ENCODE measurements around the gene CDC42EP1.
A peak's percentile ranks its signal among the peaks of the same experiment; 100 is the strongest.

The CDC42EP1 gene

GRCh38 chr22:37610480-37611129 is 50.3 kb downstream of the CDC42EP1 start:
- peak; percentile 2 for DNase-seq (ENCODE audit: low spot score)

- peak; percentile 0 for DNase-seq (ENCODE audit: low spot score)
These were observed 50.9 kb downstream of the CDC42EP1 start for GRCh38 chr22:37611207-37611606.

- no peak for DNase-seq (ENCODE audit: low spot score)
These were observed 56.2 kb downstream of the CDC42EP1 start for GRCh38 chr22:37616201-37617083.

GRCh38 chr22:37617431-37617830 is 57.2 kb downstream of the CDC42EP1 start:
- DNase-seq (ENCODE audit: low spot score): no peak

- DNase-seq (ENCODE audit: low spot score): peak; percentile 61
These were observed 57.9 kb downstream of the CDC42EP1 start for GRCh38 chr22:37618072-37618656.

- no peak for DNase-seq (ENCODE audit: low spot score)
These were observed 58.4 kb downstream of the CDC42EP1 start for GRCh38 chr22:37618674-37619073.

Data from germinal center (tissue), 1 donor.